HepG2 (cell line): ENCODE measurements around the gene LYRM9. TPM values are rescaled to one million over a fixed set of nuclear protein-coding genes. Genes with fewer than 3 reads are reported as not detected.

Source experiments
- ATAC-seq: fragments of 200-7000 bp; cut with Tn5 transposase; 3 replicates; pipeline ENCODE4 v1.9.1; 2020; ENCODE audit warnings: mild to moderate bottlenecking, moderate library complexity
- BruUV-seq: library from RNA; stranded (reverse); fragments of 400-500 nt; replicated peaks from 2 replicates; lab custom pipeline; 2021; lab: Mats Ljungman, UMichigan
- CTCF ChIA-PET: fragments of 300-600 bp; formaldehyde crosslinking; extraction: SDS; loops from one replicate; lab custom pipeline; 2021; ENCODE audit warnings: low total read pairs, inconsistent platforms, low intra/inter-chr PET ratio; lab: Yijun Ruan, JAX
- POLR2A ChIA-PET: fragments of 350-600 bp; sonication (Branson Sonifier 250); formaldehyde crosslinking; loops from one replicate; lab custom pipeline; 2020; ENCODE audit warnings: antibody characterized with exemption, inconsistent platforms; lab: Yijun Ruan, JAX
- DNase-seq: peaks from one replicate; pipeline ENCODE4 v3.0.0-alpha.2; 2015; ENCODE audit warnings: low spot score
- FAIRE-seq: peaks from 3 replicates; lab custom pipeline; 2011; peaks lifted over from hg19 to GRCh38; lab: Jason Lieb, UNC
- H2AFZ ChIP-seq: one replicate; pipeline ENCODE4 v1.6.1; 2011; ENCODE audit warnings: low read length, inconsistent platforms
- H3K27ac ChIP-seq: fragments of 300-600 bp; 3 replicates; pipeline ENCODE4 v1.8.0; 2011; ENCODE audit warnings: mixed run types, mild to moderate bottlenecking, mixed read lengths, low read length, inconsistent platforms; ENCODE audit not compliant: insufficient read depth; ENCODE audit errors: extremely low read length
- H3K27me3 ChIP-seq, 2 experiments: fragments of 200-600 bp in 1 of 2; 2 replicates in 1 of 2; 3 replicates in 1 of 2; pipeline versions ENCODE4 v1.6.0 to v1.8.0; 2011; ENCODE audit warnings: low read length in 2 of 2, mild to moderate bottlenecking in 2 of 2, moderate library complexity in 2 of 2, inconsistent platforms in 1 of 2; ENCODE audit not compliant: insufficient read depth in 2 of 2, control insufficient read depth in 1 of 2
- H3K36me3 ChIP-seq, 2 experiments: fragments of 200-600 bp in 1 of 2; replicated peaks in 1 of 2; 2 replicates in 1 of 2; 3 replicates in 1 of 2; pipeline versions ENCODE4 v1.5.1 to v1.8.0; 2011; ENCODE audit warnings: low read length in 2 of 2, inconsistent platforms in 1 of 2; ENCODE audit not compliant: insufficient read depth in 2 of 2, control insufficient read depth in 1 of 2
- H3K4me1 ChIP-seq: 2 replicates; pipeline ENCODE4 v1.5.1; 2012; ENCODE audit warnings: low read length, inconsistent platforms; ENCODE audit not compliant: insufficient read depth
- H3K4me2 ChIP-seq: 2 replicates; pipeline ENCODE4 v1.6.0; 2011; ENCODE audit warnings: low read depth, low read length, inconsistent platforms
- H3K4me3 ChIP-seq, 3 experiments: fragments of 200-600 bp in 1 of 3; sonication (generic), shearing (Covaris generic) in 1 of 3; replicated peaks in 1 of 3; 2 replicates each; pipeline ENCODE4 v1.5.1; 2011 to 2016; ENCODE audit warnings: low read length in 3 of 3, inconsistent platforms in 2 of 3, low read depth in 2 of 3, mild to moderate bottlenecking in 2 of 3, control low read depth in 1 of 3, mixed read lengths in 1 of 3; ENCODE audit not compliant: insufficient read depth in 1 of 3
- H3K79me2 ChIP-seq: one replicate; pipeline ENCODE4 v1.6.1; 2011; ENCODE audit warnings: low read length, inconsistent platforms; ENCODE audit not compliant: insufficient read depth
- H3K9ac ChIP-seq: 2 replicates; pipeline ENCODE4 v1.6.0; 2011; ENCODE audit warnings: mild to moderate bottlenecking, low read depth, low read length, inconsistent platforms; ENCODE audit not compliant: insufficient read depth
- H3K9me3 ChIP-seq: 2 replicates; pipeline ENCODE4 v1.5.1; 2012; ENCODE audit warnings: mild to moderate bottlenecking, low read length
- H4K20me1 ChIP-seq: 2 replicates; pipeline ENCODE4 v1.6.0; 2011; ENCODE audit warnings: inconsistent platforms, mild to moderate bottlenecking, low read length, moderate library complexity; ENCODE audit not compliant: insufficient read depth
- AGO2 ChIP-seq: fragments of 200-400 bp; formaldehyde crosslinking; optimal IDR thresholded peaks from 2 replicates; pipeline ENCODE3; 2017; ENCODE audit warnings: mild to moderate bottlenecking, low read depth, low read length, moderate library complexity
- ARNT ChIP-seq: fragments of 450-650 bp; IDR thresholded peaks from 2 replicates; pipeline ENCODE4 v1.6.1; 2017
- IRF1 ChIP-seq: sonication (generic); formaldehyde crosslinking; IDR thresholded peaks from 2 replicates; pipeline ENCODE4 v1.4.0; 2020; ENCODE audit warnings: low read depth, mild to moderate bottlenecking, missing genetic modification reagents
- NAIF1 ChIP-seq: sonication (generic); formaldehyde crosslinking; IDR thresholded peaks from 2 replicates; pipeline ENCODE4 v1.5.0; 2020; ENCODE audit warnings: mild to moderate bottlenecking, missing genetic modification reagents, borderline replicate concordance
- NBN ChIP-seq: fragments of 450-650 bp; conservative IDR thresholded peaks from 2 replicates; pipeline ENCODE4 v1.6.1; 2017
- NFRKB ChIP-seq: fragments of 450-650 bp; IDR thresholded peaks from 2 replicates; pipeline ENCODE4 v1.6.1; 2017
- PCBP2 ChIP-seq: fragments of 200-400 bp; formaldehyde crosslinking; optimal IDR thresholded peaks from 2 replicates; pipeline ENCODE3; 2018; ENCODE audit warnings: low read length, low read depth; ENCODE audit not compliant: poor library complexity, severe bottlenecking
- ZNF205 ChIP-seq: IDR thresholded peaks from 2 replicates; pipeline ENCODE4 v1.6.1; 2018; ENCODE audit warnings: missing biosample characterization, missing genetic modification reagents
- ZNF572 ChIP-seq: sonication (generic); formaldehyde crosslinking; IDR thresholded peaks from 2 replicates; pipeline ENCODE4 v1.5.1; 2020; ENCODE audit warnings: mild to moderate bottlenecking, missing genetic modification reagents
- WGBS: methylation state at CpG from one replicate; pipeline ENCODE4 v1.1.6; 2017; ENCODE audit warnings: low lambda C conversion rate; 5-methylcytosine and 5-hydroxymethylcytosine counted together
- in situ Hi-C: cut with HindIII; loops from 2 replicates; pipeline ENCODE4 v1.10.0; 2017; ENCODE audit warnings: low pct_unique_long_range_greater_than_20kb; ENCODE audit not compliant: extremely low pct_ligation_motif_present
- intact Hi-C: fragments of 100-400 bp; cut with micrococcal nuclease; formaldehyde crosslinking; loops from one replicate; pipeline ENCODE4 v1.10.0; 2022; ENCODE audit not compliant: unreplicated experiment
- polyA plus RNA-seq, 8 experiments: library from polyadenylated mRNA; depleted of rRNA in 3 of 8; stranded (reverse) in 7 of 8; unstranded in 1 of 8; fragments of >200 nt; fragmentation: Illumina TruSeq in 4 of 8; extraction: Trizol in 4 of 8; gene quantifications; 2 replicates each; pipeline versions ENCODE4 v1.2.1 to v1.2.3, GENCODE V29; 2011 to 2016; ENCODE audit warnings: low read depth in 4 of 8, missing spikeins in 1 of 8, mixed read lengths in 1 of 8; ENCODE audit not compliant: insufficient read depth in 1 of 8
- total RNA-seq, 5 experiments: library from RNA; depleted of rRNA; stranded (reverse); fragments of >200 nt; fragmentation: Illumina TruSeq; extraction: Trizol; gene quantifications; 2 replicates each; pipeline ENCODE4 v1.2.3, GENCODE V29; 2016; ENCODE audit warnings: low read depth in 1 of 5

Gene LYRM9
- total and polyA plus RNA-seq, 2 of the 13 experiments (the other 11 are each of a cell fraction or from before 2014, with no cell fraction given) = 0.24 to 0.66 TPM

GRCh38 chr17:27905447-27906225 is 12.5 kb upstream of the LYRM9 start:
- no peaks in the 10 kb centered on the region for H4K20me1 ChIP-seq
- H2AFZ ChIP-seq = no peak overlapping the region
- H3K4me1 ChIP-seq = peaks cover 16% of the 10 kb centered on the region
- intact Hi-C loops (no loop called here), in situ Hi-C loops (no loop called here)
- no peak overlapping the region for H3K27ac ChIP-seq
- ChIA-PET CTCF (no interaction called here), POLR2A (no interaction called here)
- H3K9ac ChIP-seq = no peak overlapping the region
- no TSS peak for BruUV-seq
- no peaks in the 10 kb centered on the region for H3K27me3 ChIP-seq
- FAIRE-seq = no peak
- 21% methylated on average over 9 of the region's 9 CpGs for WGBS
- peak; percentile 54 for ATAC-seq
- TF ChIP-seq NAIF1 = no peak
- TF ChIP-seq ZNF572 (CRISPR knock-in tag) = no peak
- TF ChIP-seq ARNT = no peak
- TF ChIP-seq IRF1 (CRISPR knock-in tag) = no peak
- no peak for TF ChIP-seq NBN
- TF ChIP-seq AGO2 = no peak
- TF ChIP-seq NFRKB = no peak
- TF ChIP-seq PCBP2 = no peak
- no peak for TF ChIP-seq ZNF205
- no peak overlapping the region for H3K4me2 ChIP-seq
- no peak overlapping the region for H3K4me3 ChIP-seq
- no peaks in the 10 kb centered on the region for H3K79me2 ChIP-seq
- no peaks in the 10 kb centered on the region for H3K9me3 ChIP-seq
- no peak for DNase-seq
- H3K36me3 ChIP-seq = no peaks in the 10 kb centered on the region
